ENCODE data around the gene CSNK1A1.
A peak's percentile ranks its signal among the peaks of the same experiment; 100 is the strongest.
"Not testable (repeated sequence)": the region's sequence is repeated elsewhere in the genome, so short reads cannot be mapped to it uniquely, and the experiment has no call there.

CSNK1A1 gene

DNA sequence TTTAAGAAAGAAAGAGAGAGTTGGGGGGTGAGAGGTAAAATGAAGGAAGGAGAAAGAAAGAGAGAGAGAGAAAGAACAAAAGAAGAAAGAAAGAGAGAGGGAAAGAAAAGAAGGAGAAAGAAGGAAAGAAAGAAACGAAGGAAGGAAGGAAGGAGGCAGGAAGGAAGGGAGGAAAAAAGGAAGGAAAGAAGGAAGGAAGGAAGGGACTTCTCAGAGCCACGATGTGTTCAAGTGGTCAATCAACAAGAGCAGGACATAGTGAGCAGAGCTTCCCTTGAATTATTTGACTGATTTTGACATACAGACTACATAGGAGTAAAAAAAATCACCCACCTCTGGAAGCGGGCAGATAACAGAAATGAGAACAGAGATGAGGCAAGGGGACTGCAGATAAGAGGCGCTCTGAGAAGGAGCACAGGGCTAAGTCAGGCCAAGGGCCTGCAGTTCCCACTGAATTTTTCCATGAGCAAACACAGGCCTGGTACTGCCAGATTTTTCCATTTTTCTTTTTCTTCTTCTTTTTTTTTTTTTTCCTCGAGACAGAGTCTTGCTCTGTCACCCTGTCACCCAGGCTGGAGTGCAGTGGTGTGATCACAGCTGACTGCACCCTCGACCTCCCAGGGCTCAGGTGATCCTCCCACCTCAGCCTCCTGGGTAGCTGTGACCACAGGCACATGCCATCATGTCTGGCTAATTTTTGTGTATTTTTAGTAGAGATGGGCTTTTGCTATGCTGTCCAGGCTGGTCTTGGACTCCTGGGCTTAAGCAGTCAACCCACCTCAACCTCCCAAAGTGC lies 94.4 kb downstream of the CSNK1A1 start:
- no peak for DNase-seq (ENCODE audit: low read depth in 3 of 3)

DNA sequence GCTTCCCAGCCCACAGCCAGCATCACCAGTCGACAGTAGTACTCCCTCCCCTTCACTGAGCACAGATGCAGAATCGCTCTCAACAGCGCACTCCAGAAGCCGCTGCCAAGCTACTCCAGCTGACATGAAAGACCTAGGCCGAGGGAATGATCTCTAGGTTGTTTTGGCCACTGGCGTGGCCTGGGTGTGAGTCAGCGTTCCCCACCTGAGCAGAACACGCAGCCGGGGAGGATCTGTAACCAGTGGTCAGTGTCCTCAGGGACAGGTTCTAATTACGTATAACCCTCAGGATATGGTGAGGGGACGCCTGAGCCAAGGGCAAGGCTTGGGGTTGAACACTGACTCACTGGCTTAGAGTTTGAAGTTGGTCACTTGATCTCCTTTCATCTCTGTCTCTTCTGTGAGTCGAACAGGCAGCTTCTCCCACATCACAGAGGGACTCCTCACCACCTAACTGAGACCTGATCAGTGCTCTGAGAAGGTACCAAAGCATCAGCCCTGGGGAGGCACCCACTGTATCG lies 95.3 kb downstream of the CSNK1A1 start:
- DNase-seq (ENCODE audit: low read depth in 3 of 3) = no peak

DNA sequence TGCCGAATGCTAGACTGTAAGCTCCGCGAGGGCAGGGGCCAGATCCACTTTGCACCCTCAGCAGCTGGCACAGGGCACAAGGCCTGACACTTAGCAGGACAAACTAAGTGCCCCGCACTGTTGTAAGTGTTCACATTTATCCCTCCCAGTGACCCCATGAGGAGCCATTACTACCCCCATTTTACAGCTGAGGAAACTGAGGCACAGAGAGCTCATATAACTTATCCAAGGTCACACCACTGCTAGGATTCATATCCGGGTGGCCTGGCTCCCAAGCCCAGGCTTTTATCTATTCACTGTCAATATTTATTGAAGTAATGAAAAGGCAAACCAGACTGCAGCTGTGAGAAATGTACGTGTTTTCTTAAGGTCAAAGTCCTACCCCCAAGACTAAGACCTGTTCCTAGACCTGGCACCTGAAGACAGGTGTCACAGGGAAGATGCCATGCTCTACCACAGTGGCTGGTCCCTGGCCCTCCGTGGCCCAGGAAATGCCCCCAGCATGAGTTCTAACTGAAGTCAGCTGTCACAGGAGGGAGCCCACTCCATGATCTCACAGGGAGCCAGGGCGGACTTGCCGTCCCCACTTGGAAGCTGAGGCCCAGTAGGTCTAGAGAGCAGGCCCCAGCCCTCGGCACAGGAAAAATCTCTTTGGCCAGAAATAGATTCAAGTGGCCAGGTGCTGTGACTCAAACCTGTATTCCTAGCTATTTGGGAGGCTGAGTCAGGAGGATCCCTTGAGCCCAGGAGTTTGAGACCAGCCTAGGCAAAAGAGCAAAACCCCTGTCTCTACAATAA lies 97.4 kb downstream of the CSNK1A1 start:
- no peak for DNase-seq (ENCODE audit: low read depth in 3 of 3)

- DNase-seq (ENCODE audit: low read depth in 3 of 3) = no peak
Measured at GRCh38 chr5:149452665-149453617, 98.3 kb downstream of the CSNK1A1 start.

- no peak for DNase-seq (ENCODE audit: low read depth in 3 of 3)
Measured at GRCh38 chr5:149452007-149452664, 99.1 kb downstream of the CSNK1A1 start.

DNA sequence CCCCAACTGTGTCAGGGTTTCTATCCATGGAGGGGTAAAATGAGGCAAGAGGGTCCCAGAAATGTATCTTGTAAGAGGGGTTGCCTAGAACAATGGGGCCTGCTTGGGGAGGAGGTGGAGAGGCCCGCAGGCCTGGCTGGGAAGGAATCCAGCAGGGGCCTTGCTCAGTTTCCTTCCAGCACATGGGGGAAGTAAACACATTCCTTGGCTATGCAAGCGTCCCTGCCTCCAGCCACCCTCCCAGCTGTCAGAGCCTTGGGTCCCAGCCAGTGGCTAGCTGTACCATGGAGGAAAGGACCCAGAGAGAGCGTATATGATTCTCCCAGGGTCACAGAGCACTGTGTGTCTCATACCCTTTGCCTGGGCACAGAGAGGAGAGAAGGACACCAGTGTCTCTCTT lies 101.0 kb downstream of the CSNK1A1 start:
- no peak for DNase-seq (ENCODE audit: low read depth in 3 of 3)

- no peak for DNase-seq (ENCODE audit: low read depth in 3 of 3)
Measured at GRCh38 chr5:149448831-149449714, 102.2 kb downstream of the CSNK1A1 start.

- no peak for DNase-seq (ENCODE audit: low read depth in 3 of 3)
Measured at GRCh38 chr5:149448431-149448830, 102.8 kb downstream of the CSNK1A1 start.

DNA sequence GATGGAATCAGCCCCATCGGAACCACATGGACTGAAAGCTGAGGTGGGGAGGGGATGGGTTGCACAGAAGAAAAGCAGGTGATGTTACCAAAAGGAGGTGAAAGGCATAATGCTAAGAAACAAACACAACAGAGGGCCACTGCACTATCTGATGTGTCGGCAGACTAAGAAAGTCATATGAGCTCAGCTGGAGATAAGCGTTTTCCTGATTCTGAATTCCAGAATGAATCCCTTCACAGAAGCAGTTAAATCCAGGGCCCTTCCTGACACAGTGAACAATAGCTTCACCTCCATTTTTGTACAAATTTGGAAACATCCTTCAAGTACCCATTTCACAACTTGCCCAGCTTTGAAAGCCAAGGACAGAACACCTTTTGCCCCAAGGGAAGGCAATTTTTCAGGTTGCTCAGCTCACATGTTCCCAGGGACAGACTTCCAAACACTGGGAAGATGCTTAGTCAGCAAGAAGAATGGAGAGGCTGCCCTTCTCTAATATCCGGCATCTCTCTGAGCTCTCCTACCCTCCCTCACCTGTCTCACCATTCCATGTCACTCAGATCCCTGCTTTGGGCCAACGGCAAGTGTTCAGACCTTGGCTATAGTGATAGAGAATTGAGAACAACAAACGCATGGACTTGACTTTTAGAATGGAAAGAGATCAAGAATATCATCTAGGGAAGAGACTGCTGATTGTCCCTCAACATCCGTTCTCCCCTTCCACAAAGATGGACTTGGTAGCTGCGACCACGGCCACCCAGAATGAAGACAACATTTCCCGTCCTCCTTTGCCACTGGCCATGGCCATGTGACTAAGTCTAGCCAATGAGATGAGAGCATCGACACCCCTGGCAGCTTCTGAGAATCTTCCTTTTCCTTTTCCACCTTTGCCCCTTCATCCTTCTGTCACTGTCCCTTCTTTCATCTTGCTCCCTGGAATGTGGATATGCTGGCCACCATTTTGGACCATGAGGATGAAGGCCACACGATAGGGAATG lies 103.6 kb downstream of the CSNK1A1 start:
- no peak for DNase-seq (ENCODE audit: low read depth in 3 of 3)

DNA sequence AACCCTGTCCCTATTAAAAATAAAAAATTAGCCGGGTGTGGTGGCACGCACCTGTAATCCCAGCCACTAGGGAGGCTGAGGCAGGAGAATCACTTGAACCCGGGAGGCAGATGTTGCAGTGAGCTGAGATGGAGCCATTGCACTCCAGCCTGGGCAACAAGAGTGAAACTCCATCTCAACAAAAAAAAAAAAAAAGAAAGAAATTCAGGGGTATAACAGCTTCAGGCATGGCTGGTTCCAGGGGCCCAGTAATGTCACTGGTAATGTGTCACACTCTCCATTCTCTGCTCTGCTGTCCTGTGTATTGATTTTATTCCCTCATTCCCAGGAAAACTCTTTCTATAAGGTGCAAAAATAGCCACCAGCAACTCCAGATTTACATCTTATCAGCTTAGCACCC lies 104.4 kb downstream of the CSNK1A1 start:
- not testable (repeated sequence) for DNase-seq (ENCODE audit: low read depth in 3 of 3)

GRCh38 chr5:149445739-149446369 lies 105.4 kb downstream of the CSNK1A1 start:
- DNase-seq (ENCODE audit: low read depth in 3 of 3) = no peak

DNA sequence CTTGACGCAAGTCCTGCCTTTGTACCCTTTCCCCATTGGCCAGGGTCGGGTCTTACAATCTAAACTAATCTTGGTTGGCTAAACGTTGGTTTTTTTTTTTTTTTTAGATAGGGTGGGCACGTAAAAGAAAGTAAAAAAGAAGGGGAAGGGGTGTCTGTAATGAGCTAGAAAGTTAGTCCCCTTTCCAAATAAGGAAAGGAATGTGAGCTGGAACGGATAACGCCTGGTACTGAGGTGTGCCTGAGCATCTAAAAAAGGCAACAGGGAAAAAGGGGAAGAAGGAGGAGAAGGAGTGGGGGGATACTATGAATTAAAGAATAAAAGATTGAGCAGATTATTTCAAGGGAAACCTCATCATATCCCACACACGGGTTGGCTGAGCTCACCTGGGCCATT lies 105.9 kb downstream of the CSNK1A1 start:
- no peak for DNase-seq (ENCODE audit: low read depth in 3 of 3)

- DNase-seq (ENCODE audit: low read depth in 3 of 3) = not testable (repeated sequence)
Measured at GRCh38 chr5:149444430-149444829, 106.8 kb downstream of the CSNK1A1 start.

GRCh38 chr5:149443210-149443609 lies 108.0 kb downstream of the CSNK1A1 start:
- DNase-seq (ENCODE audit: low read depth in 3 of 3) = no peak

DNA sequence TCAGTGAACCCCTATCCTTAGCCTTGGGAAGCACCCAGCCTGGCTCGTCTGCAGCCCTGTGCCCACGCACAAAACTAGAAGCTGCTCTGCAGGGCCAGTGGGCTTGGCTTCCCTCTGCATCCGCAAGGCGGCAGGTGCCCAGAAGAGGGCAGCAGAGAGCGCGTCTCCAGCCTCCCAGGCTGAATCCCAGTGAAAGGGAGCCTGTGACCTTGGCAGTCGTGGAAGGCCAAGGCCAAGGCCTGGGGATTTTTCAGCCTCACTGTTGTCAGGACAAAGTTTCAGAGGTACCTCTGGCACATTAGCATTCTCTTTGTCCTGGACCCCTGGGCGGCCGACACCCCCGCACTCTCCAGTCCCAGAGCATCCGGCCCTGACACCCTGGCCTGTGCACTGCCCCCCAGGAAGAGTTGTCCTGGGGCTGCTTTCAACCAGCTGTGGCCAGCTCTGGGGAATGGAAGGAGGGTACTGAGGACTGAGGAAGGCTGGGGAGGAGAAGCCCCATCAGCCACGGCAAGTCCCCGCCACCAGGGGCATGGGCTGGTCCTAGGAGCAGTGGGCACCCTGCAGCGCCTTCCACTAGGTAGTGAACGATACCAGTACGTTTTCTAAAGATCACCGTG lies 108.6 kb downstream of the CSNK1A1 start:
- peak; percentile 55 to 77 (median 56) for DNase-seq (ENCODE audit: low read depth in 3 of 3)

Measured in stimulated activated CD4-positive, alpha-beta T cell treated with anti-CD3 and anti-CD28 coated beads, TNF-alpha, amount 100 ng/mL, for 24 hours (primary cell).